ENCODE measurements around the gene PERP. TPM values are rescaled to one million over a fixed set of nuclear protein-coding genes. Genes with fewer than 3 reads are reported as not detected.
"Not testable (repeated sequence)": the region's sequence is repeated elsewhere in the genome, so short reads cannot be mapped to it uniquely, and the experiment has no call there.

The PERP gene
- 10 to 100 TPM; 64.3 to 81.2 TPM for total RNA-seq
- long read RNA-seq, full-length matches to known transcripts: 312 of 333 reads
- long read RNA-seq, partial matches to known transcripts: 20 of 333 reads
- long read RNA-seq, other reads (novel, unspliced or antisense): 1 of 333 reads

DNA sequence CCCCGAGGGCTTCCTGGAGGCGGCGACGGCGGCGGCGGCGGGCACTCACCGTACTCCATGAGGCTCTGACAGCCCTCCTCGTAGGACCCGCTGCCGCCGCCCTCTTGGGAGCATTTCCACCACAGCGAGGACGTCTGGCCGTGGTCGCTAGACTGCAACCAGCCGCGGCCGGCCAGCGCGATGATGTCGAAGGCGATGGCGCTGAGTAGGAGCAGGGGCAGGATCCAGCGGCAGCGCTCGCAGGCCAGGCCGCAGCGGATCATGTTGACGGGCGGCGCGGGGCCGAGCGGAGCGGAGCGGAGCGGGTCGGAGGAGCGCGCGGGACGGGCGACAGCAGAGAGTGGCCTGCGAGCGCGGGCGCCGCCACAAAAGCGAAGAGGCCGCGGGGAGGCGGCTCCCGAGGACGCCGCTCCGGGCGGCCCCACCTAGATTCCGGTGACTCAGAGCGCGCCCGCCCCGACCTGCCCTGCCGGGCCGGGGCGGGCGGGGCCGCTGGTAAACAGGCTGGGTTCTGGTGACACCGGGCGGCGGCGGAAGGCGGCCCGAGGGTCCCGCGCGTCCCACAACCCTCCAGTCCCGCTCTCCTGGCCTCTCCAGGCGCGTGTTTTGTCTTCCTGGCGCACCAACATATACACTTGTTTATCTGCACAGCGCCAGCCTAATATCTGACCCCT lies at the start of gene PERP:
TSS of gene PERP (minus strand) at position 342 of the 674 bp plus-strand sequence. CDS start at position 263, 79 bp downstream.
- intact Hi-C loops (cut with DNase I, micrococcal nuclease): loop anchor here in 1 of 2 donors (5.0 kb wide), 1 partner anchor 400 kb away; no protein-coding TSS in a partner anchor
- DNase-seq: peak; percentile 88 to 89
- peak; percentile 88 for ATAC-seq

DNA sequence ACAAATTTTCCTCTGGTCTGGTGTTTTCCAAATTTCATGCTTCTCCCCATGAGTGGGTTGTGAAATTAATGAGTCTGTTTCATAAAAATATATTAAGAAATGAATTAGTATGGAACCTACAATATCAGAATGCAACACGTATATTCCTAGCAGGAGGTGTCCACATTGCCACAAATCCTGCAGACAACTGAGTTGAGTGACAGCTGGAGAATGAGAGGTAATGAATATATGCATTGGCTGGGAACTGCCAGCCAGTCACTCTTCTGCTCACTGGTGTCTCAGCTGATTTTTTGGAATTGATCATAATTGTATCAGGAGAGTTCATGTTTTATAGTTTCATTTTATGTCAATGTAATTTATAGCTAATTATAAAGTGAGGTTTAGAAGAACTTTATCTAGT lies 48.2 kb upstream of the PERP start:
- intact Hi-C loops (cut with DNase I, micrococcal nuclease): no loop called here
- DNase-seq: no peak
- ATAC-seq: no peak

DNA sequence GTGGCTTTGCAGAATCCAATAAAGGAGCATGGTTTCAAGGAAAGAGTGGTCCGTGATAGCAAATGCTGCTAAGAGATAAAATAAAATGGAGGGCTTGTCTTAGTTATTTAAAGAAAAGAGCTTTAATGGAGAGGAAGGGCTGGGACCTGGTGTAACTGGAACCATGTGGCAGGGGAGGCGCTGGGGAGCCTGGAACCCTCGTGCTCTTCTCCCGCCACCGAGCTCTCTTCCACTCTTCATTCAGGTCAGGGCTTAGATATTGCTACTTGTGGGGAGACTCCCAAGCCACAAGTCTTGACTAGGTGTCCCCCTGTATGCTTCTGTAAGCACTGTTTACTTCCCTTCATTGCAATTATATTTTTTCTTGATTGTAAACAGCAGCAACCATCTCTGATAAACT lies 39.3 kb upstream of the PERP start:
- DNase-seq (no peak), ATAC-seq (no peak)
- intact Hi-C loops (cut with DNase I, micrococcal nuclease): no loop called here

DNA sequence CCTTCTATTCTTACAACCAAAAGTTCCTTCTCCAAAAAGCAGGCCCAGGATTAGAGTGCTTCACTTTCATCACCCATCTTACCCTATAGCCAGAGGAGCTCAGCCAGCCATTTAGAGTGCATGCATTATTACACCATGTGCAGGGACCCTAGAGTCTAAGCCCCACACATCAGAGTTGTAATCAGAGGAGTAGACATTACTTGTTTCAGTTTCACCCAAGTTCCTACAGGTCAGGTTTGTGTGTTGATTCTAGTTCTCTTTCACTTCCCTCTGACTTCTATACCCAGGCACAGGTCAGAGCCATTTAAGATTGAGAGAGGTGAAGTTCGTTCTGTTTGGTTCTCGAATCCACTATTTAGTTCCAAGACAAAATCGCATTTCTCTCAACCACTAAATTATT lies 38.2 kb upstream of the PERP start:
- DNase-seq: no peak
- intact Hi-C loops (cut with DNase I, micrococcal nuclease): no loop called here
- no peak for ATAC-seq

DNA sequence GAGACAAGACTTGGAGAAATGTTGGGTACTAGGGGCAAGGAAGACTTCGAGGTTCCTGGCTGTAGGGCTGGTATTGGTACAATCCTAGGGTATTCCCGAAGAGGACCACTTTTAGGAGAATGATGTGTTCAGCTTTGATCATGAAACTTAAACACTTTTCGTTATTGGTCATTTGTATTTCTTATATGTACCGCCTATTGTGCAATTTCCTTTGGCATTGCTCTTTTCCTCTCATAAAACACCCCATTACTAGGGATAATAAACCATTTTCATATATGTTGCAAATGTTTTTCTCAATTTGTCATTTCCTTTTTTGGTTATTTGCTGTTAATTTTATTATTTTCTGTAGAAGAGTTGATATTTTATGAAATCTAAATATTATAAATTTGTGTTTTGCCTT lies 35.6 kb upstream of the PERP start:
- intact Hi-C loops (cut with DNase I, micrococcal nuclease): no loop called here
- no peak for ATAC-seq
- DNase-seq: no peak

DNA sequence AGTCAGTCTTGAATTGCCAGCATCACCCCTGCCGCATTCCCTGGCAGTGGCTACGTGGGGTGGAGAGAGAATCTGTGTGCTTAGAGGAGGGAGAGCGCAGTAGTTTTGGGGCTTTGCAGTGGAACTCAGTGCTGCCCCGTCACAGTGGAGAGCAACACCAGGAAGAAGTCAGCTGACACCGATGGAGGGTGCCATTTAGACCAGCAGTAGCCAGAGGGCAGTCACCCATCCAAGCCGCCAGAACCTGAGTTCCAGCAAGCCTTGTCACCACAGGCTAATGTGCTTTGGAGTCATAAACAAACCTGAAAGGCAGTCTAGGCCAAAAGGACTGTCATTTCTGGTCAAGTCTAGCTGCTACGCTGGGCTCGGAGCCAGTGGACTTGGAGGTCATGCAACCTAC lies 22.0 kb upstream of the PERP start:
- DNase-seq: no peak
- no peak for ATAC-seq
- intact Hi-C loops (cut with DNase I, micrococcal nuclease): loop anchor here in 1 of 2 donors (10.0 kb wide), 1 partner anchor 266 kb away; no protein-coding TSS in a partner anchor

DNA sequence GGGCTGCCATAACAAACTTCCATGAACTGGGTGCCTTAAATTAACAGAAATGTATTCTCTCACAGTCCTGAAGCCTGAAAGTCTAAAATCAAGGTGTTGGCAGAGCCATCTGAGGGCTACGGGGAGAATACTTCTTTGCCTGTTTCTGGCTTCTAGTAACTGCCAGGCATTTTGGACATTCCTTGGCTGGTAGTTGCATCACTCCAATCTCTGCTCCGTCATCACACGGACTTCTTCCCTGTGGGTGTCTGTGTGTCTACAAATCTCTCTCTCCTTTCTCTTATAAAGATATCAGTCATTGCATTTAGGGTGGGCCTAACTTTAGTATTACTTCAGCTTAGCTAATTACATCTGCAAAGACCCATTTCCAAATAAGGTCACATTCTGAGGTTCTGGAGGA lies 20.9 kb upstream of the PERP start:
- DNase-seq: no peak
- intact Hi-C loops (cut with DNase I, micrococcal nuclease): loop anchor here in 1 of 2 donors (10.0 kb wide), 1 partner anchor 267 kb away; no protein-coding TSS in a partner anchor
- no peak for ATAC-seq

DNA sequence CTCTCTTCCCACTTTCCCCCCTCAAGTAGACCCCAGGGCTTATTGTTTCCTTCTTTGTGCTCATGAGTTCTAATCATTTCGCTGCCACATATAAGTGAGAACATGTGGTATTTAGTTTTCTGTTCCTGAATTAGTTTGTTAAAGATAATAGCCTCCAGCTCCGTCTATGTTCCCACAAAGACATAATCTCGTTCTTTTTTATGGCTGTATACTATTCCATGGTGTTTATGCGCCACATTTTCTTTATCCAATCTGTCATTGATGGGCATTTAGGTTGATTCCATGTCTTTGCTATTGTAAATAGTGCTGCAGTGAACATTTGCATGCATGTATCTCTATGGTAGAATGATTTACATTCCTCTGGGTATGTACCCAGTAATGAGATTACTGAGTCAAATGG lies 16.9 kb upstream of the PERP start:
- DNase-seq: no peak
- intact Hi-C loops (cut with DNase I, micrococcal nuclease): loop anchor here in 1 of 2 donors (10.0 kb wide), 1 partner anchor 271 kb away; no protein-coding TSS in a partner anchor
- ATAC-seq: no peak

DNA sequence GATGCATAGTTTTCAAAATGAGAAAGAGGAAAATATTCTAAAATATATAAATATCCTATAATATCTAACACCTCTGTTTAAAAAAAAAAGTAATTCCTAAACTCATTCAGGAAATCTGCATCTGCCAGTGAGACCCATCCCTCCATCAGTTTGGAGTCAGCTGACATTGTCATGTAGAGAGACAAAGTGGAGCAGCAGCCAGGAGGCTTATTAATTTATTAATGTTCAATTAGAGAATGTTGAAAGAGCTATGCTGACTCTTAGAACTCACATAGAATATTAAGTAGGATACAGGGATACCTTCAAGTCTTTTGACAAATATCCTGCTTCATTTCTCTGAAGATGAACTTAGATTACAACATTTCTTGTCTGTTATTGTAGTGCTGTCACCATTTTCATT lies 12.8 kb upstream of the PERP start:
- intact Hi-C loops (cut with DNase I, micrococcal nuclease): loop anchor here (5.0 to 10.0 kb wide), 7 partner anchors 115 to 645 kb away; no protein-coding TSS in a partner anchor
- DNase-seq (no peak), ATAC-seq (no peak)

DNA sequence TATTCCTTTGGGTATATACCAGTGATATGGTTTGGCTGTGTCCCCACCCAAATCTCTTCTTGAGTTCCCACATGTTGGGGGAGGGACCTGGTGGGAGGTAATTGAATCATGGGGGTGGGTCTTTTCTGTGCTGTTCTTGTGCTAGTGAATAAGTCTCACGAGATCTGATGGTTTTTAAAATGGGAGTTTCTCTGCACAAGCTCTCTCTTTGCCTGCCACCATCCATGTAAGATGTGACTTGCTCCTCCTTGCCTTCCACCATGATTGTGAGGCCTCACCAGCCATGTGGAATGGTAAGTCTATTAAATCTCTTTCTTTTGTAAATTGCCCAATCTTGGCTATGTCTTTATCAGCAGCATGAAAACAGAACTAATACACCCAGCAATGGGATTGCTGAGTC lies 12.0 kb upstream of the PERP start:
- not testable (repeated sequence) for ATAC-seq, DNase-seq
- intact Hi-C loops (cut with DNase I, micrococcal nuclease): loop anchor here (5.0 to 10.0 kb wide), 6 partner anchors 114 to 646 kb away; no protein-coding TSS in a partner anchor

DNA sequence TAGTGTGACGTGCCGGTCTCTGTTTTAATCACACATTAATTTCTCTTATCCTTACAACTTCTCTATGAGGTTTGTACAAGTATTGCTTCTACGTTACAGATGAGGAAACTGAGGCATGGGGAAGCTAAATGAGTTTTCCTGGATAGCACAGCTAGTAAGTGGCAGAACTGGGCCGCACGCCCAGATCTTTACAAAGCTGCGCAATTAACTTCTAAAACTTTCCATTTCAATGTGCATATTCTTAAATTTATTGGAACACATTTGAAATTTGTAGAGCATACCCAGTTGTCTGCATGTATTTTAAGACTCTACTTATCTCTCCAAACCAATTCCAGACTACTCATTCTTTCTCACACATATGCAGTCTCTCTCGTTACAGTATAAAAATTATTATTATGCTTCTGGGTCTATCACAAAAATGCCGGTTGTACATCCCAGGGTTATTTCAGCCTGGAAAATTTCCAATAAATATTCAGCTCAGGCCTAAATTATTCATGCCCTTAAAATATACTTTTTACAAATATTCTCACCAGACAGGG lies 10.2 kb upstream of the PERP start:
- ATAC-seq: no peak
- no peak for DNase-seq
- intact Hi-C loops (cut with DNase I, micrococcal nuclease): loop anchor here (5.0 to 10.0 kb wide), 6 partner anchors 113 to 647 kb away; no protein-coding TSS in a partner anchor

DNA sequence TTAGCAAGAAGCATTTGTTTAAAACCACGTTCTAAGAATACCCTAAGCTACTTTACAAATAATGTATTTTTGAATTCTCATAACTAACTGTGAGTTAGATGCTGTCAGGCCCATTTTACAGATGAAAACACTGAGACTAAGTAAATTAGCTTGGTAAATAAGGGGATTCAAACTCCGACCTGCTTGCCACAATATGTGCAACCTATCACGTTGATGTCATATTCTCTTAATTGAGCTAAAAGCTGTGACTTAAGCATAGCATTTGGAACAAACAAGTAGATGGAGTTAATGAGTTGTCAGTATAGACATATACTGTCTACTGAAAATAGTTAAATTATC lies 9.4 kb upstream of the PERP start:
- DNase-seq (no peak), ATAC-seq (no peak)
- intact Hi-C loops (cut with DNase I, micrococcal nuclease): loop anchor here (5.0 to 10.0 kb wide), 6 partner anchors 112 to 648 kb away; no protein-coding TSS in a partner anchor

DNA sequence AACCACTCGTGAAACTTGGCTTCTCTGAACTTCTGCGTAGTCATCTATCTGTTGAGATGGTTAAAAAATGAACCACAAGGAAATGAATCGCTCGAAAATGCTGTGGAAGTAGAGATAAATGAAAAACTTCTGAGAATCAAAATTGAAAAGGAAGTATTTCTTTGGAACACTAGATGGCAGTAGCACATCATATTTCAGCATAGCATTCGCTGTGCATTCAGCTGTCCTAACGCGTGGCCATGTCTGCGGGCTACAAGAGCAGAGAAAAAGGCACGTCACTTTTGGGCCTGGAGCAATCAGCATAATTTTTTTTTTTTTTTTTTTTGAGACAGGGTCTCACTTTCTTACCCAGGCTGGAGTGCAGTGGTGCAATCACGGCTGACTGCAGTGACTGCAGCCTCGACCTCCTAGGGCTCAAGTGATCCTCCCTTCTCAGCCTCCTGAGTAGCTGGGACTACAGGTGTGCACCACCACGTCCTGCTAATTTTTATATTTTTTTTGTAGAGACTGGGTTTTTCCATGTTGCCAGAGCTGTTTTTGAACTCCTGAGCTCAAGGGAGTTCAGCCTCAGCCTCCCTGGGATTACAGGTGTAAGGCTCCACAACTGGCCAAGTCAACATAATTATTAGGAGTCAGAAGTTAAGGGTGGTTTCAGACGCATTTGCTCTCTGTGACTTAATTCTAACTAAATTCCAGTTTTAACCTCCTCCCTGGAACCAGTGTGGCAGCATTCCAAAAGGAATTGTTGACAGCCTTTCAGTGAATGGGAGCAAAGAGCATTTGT lies 8.8 kb upstream of the PERP start:
- DNase-seq: peak; percentile 35 to 51
- ATAC-seq: peak; percentile 95
- intact Hi-C loops (cut with DNase I, micrococcal nuclease): loop anchor here (5.0 to 10.0 kb wide), 6 partner anchors 111 to 649 kb away; no protein-coding TSS in a partner anchor

DNA sequence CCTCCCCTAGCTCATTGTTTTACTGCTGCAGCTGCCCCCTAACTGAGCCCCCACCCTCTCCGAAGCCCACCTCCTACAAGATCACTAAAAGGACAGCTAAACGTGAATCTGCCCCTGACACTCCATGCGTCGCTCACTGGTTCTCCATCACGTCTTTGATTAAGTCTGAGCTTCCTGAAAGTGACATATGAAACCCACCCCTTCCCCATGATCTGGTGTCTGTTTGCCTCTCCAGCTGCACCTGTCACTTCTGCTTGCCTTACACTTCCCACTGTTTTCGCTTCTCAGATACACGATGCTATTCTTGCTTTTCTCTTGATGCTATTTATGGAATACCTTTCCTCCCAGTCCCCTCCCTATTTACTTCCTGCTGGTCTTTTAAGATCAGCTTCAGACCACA lies 8.0 kb upstream of the PERP start:
- intact Hi-C loops (cut with DNase I, micrococcal nuclease): loop anchor here (5.0 to 10.0 kb wide), 6 partner anchors 110 to 650 kb away; no protein-coding TSS in a partner anchor
- ATAC-seq (no peak), DNase-seq (no peak)

DNA sequence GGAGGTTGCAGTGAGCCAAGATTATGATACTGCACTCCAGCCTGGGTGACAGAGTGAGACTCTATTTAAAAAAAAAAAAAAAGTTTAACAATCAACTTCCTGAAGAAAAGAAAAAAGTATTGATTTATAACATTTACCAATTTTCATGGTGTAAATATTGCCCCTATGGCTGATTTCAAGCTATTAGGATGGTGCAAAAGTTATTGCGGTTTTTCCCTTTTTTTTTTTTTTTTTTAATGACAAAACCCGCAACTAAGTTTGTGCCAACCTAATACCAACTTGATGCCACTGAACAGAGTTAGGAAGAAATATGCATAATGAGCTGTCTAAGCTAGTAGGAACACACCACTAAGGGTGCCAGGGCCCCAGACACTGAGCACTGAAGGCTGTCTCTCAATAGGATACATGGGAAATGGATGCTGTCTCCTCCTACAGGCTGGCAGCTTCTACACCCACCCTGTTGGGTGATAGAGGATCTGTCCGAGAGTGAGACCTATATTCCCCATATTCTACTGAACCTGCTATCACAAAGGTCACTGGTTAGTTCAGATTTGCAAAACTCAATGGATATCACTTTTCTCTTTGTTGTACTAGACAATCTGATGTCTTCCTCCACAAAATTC lies 6.5 kb upstream of the PERP start:
- ATAC-seq: no peak
- no peak for DNase-seq
- intact Hi-C loops (cut with DNase I, micrococcal nuclease): loop anchor here (10.0 kb wide), 5 partner anchors 109 to 651 kb away; no protein-coding TSS in a partner anchor

DNA sequence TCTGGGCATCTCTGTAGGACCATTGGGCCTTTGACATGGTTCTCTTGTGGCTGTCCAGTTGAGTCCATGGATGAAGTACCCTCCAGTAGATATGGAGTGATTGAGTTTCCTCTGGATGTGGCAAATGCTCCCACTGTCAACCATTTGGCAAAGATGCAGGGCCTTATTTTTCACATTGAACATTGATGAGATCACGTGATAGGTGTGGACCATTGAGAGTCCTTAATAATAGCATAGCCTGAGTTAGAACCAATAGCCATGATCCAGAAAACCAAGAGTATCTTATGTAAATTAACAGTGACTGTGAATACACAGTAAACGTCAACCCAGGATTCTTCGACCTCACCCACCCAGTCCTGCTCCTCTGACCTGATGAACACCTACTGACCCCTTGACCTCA lies 3.0 kb upstream of the PERP start:
- ATAC-seq: no peak
- intact Hi-C loops (cut with DNase I, micrococcal nuclease): loop anchor here (10.0 kb wide), 5 partner anchors 105 to 655 kb away; no protein-coding TSS in a partner anchor
- DNase-seq: no peak

DNA sequence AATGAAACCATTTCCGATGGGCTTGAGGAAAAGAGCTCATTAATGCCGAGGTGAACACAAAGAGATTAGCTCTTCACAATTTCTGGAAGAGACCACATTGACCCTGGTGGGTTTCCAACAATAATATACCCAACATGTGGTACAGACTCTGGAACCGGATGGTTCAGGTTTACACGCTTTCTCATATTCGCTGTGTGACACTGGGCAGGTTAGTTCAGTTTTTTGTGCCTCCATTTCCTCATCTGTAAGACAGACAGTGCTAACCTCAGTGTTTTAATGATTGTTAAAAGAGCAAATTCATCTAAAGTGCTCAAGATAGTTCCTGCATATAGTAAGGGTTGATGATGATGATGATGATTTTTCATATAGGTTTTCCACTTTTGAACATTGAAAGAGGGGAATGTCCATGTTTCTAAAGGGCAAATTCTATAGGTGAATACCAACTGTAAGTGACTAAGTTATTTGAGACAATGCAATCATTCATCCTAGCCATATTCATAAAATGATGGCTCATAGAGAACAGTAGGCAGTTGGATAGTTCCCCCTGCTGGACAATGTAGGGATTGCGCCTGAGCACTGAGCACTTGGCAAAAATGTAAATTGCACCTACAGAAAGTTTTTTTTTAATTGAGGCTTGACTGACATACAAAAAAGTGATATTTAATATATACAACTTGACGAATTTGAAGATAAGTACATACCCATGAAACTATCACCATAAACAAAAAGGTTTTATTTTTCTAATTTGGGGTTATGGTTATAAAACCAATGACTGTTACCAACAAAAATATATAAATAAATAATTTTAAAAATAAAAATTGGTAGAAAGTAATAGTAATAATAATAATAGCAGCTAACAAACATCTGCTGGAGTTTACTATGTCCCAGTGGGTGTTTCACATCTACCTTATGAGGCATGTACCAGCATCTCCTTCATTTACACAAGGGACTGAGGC lies 2.1 kb upstream of the PERP start:
- ATAC-seq (no peak), DNase-seq (peak; percentile 34 to 85)
- intact Hi-C loops (cut with DNase I, micrococcal nuclease): loop anchor here in 1 of 2 donors (2.0 to 5.0 kb wide), 2 partner anchors 109 to 402 kb away; no protein-coding TSS in a partner anchor
